Type B pancreatic cell (in vitro differentiated cells): ENCODE measurements around the gene ITGB7. TPM values are rescaled to one million over a fixed set of nuclear protein-coding genes. Genes with fewer than 3 reads are reported as not detected.

Experiments used
- DNase-seq: peaks from one replicate; pipeline ENCODE4 v3.0.0; 2021; ENCODE audit warnings: mixed read lengths; ENCODE audit not compliant: unreplicated experiment; ENCODE audit errors: extremely low spot score
- H3K27ac Mint-ChIP-seq: 2 replicates; pipeline ENCODE4 v1.8.0; 2021; ENCODE audit warnings: mild to moderate bottlenecking, mixed read lengths
- H3K27me3 Mint-ChIP-seq: 2 replicates; pipeline ENCODE4 v1.8.0; 2021; ENCODE audit warnings: mixed read lengths
- H3K36me3 Mint-ChIP-seq: 2 replicates; pipeline ENCODE4 v1.8.0; 2021; ENCODE audit warnings: mixed read lengths
- H3K4me1 Mint-ChIP-seq: one replicate; pipeline ENCODE4 v1.8.0; 2021; ENCODE audit warnings: mixed read lengths; ENCODE audit not compliant: unreplicated experiment
- H3K4me3 Mint-ChIP-seq: 2 replicates; pipeline ENCODE4 v1.8.0; 2021; ENCODE audit warnings: mild to moderate bottlenecking, mixed read lengths
- H3K9me3 Mint-ChIP-seq: 2 replicates; pipeline ENCODE4 v1.8.0; 2021; ENCODE audit warnings: mixed read lengths
- total RNA-seq: library from RNA; stranded (reverse); gene quantifications from 2 replicates; pipeline ENCODE4 v1.2.1, GENCODE V29; 2021; ENCODE audit warnings: low replicate concordance
- TF ChIP-seq, protein P1 (sequence below): fragments of 200-600 bp; sonication (generic); conservative IDR thresholded peaks from 2 replicates; pipeline ENCODE4 v1.5.0; 2021; ENCODE audit warnings: antibody characterized with exemption, mild to moderate bottlenecking

The ITGB7 gene
- total RNA-seq, 1 donor from 2014 or later, result 4.2 TPM

- Mint-ChIP-seq H3K4me3 (no peak overlapping the region), H3K27ac (no peak overlapping the region), H3K36me3 (no peaks in the 10 kb centered on the region), H3K4me1 (peaks cover 15% of the 10 kb centered on the region), H3K9me3 (no peaks in the 10 kb centered on the region), H3K27me3 (peaks cover 10% of the 10 kb centered on the region)
- DNase-seq, result no peak
- TF ChIP-seq, protein P1, sequence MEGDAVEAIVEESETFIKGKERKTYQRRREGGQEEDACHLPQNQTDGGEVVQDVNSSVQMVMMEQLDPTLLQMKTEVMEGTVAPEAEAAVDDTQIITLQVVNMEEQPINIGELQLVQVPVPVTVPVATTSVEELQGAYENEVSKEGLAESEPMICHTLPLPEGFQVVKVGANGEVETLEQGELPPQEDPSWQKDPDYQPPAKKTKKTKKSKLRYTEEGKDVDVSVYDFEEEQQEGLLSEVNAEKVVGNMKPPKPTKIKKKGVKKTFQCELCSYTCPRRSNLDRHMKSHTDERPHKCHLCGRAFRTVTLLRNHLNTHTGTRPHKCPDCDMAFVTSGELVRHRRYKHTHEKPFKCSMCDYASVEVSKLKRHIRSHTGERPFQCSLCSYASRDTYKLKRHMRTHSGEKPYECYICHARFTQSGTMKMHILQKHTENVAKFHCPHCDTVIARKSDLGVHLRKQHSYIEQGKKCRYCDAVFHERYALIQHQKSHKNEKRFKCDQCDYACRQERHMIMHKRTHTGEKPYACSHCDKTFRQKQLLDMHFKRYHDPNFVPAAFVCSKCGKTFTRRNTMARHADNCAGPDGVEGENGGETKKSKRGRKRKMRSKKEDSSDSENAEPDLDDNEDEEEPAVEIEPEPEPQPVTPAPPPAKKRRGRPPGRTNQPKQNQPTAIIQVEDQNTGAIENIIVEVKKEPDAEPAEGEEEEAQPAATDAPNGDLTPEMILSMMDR, result no peak
Measured at GRCh38 chr12:53239643-53240258, 32.7 kb upstream of the ITGB7 start.

DNA sequence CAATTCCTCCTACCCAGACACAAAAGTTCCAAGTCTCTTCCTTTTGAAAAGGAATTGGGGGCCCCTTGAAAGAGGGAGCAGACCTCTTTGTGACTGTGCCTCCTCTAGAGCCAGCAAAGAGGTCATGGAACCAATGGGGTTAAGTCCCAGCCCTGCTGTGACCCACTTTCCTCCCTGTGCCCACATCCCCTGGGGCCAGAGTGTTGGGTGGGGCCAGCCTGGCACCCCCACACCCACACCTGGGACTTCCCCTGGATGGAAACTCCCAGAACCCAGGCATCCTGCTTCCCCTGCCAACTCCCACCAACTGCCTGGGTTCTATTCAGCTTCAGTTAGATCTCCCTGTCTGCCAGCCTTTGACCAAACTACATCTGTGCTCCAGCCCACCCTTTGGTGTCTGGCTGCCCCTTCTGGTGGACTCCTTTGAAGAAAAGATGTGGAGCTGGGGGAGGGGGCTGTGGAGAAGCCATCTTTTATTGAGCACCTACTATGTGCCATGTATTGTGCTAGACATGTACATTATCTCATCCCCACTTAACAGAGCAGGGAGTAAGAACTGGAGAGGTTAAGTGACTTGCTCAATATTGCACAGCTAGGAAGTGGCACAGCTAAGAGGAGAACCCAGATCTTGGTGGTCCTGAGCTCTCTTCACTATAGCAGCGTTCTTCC is 29.5 kb upstream of the ITGB7 start:
- Mint-ChIP-seq H3K27ac (peak overlapping the region; percentile 26), H3K27me3 (peaks cover 3% of the 10 kb centered on the region), H3K4me1 (peaks cover 35% of the 10 kb centered on the region), H3K4me3 (no peak overlapping the region), H3K36me3 (no peaks in the 10 kb centered on the region), H3K9me3 (no peaks in the 10 kb centered on the region)
- TF ChIP-seq, protein P1, result no peak
- no peak for DNase-seq

DNA sequence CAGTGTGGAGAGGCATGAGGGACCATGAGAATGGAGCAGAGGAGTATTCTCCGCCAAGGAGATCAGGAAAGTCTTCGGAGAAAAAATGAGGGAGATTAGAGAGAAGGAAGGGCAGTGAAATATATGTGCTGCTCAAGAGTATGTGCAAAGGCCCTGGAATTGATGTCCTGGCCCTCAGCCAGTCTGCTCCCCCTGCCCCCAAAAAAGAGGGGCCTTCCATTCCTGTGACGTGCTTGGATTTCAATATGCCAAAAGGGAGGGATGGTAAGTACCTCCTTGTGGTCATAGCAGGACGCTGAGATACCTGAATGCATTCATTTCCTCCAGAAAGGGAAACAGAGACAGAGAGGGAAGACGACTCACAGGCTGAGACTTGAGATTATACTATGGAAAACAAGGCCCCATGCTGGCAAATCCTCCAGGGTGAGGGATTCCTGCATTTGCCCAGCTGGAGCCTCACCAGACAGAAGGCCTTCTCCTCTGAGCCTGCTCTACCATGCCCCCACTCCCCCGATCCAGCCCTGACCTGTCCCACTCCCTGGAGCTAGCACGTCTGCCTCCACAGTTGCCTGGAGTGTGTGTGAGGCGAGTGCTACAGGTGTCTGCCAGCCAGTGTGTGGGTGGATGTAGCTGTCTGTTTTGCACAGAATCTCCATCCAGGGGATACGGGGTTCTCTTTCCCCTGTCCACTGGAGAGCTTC is 28.8 kb upstream of the ITGB7 start:
- Mint-ChIP-seq H3K27me3 (peaks cover 3% of the 10 kb centered on the region), H3K4me1 (peaks cover 31% of the 10 kb centered on the region), H3K9me3 (no peaks in the 10 kb centered on the region), H3K27ac (peak overlapping the region; percentile 26), H3K4me3 (peak overlapping the region; percentile 31), H3K36me3 (no peaks in the 10 kb centered on the region)
- TF ChIP-seq, protein P1, result no peak
- DNase-seq, result no peak

- TF ChIP-seq, protein P1, result no peak
- peaks cover 31% of the 10 kb centered on the region for H3K4me1 Mint-ChIP-seq
- peaks cover 3% of the 10 kb centered on the region for H3K27me3 Mint-ChIP-seq
- no peaks in the 10 kb centered on the region for H3K9me3 Mint-ChIP-seq
- no peak for DNase-seq
- H3K4me3 Mint-ChIP-seq, result peak overlapping the region; percentile 31
- no peaks in the 10 kb centered on the region for H3K36me3 Mint-ChIP-seq
- H3K27ac Mint-ChIP-seq, result no peak overlapping the region
Measured at GRCh38 chr12:53235164-53235563, 28.1 kb upstream of the ITGB7 start.

GRCh38 chr12:53234271-53234914 is 27.3 kb upstream of the ITGB7 start:
- Mint-ChIP-seq H3K4me1 (peaks cover 38% of the 10 kb centered on the region), H3K4me3 (peak overlapping the region; percentile 77), H3K36me3 (no peaks in the 10 kb centered on the region), H3K9me3 (no peaks in the 10 kb centered on the region), H3K27ac (peak overlapping the region; percentile 64), H3K27me3 (peaks cover 3% of the 10 kb centered on the region)
- no peak for DNase-seq
- TF ChIP-seq, protein P1, result no peak
